HEK293 (cell line): Measurements from ENCODE around the gene EFEMP2.
A peak's percentile ranks its signal among the peaks of the same experiment; 100 is the strongest.

Experiments
- BCL11A ChIP-seq: fragments of 450-650 bp; formaldehyde crosslinking; IDR thresholded peaks from 2 replicates; pipeline ENCODE4 v1.5.1; 2016; ENCODE audit warnings: low read depth, missing biosample characterization, missing genetic modification characterization
- EGR2 ChIP-seq: fragments of 450-650 bp; formaldehyde crosslinking; IDR thresholded peaks from 2 replicates; pipeline ENCODE4 v1.5.1; 2016; ENCODE audit warnings: low read depth, missing biosample characterization, missing genetic modification characterization
- GLIS1 ChIP-seq: fragments of 450-650 bp; formaldehyde crosslinking; IDR thresholded peaks from 2 replicates; pipeline ENCODE4 v1.5.1; 2016; ENCODE audit warnings: missing biosample characterization, missing genetic modification characterization
- IKZF3 ChIP-seq: fragments of 450-650 bp; IDR thresholded peaks from 2 replicates; pipeline ENCODE4 v1.5.0; 2018; ENCODE audit warnings: missing biosample characterization, mild to moderate bottlenecking, missing genetic modification characterization, moderate library complexity
- KLF1 ChIP-seq: fragments of 450-650 bp; formaldehyde crosslinking; IDR thresholded peaks from 2 replicates; pipeline ENCODE4 v1.5.1; 2016; ENCODE audit warnings: missing biosample characterization, missing genetic modification characterization
- KLF16 ChIP-seq: fragments of 450-650 bp; formaldehyde crosslinking; IDR thresholded peaks from 2 replicates; pipeline ENCODE4 v1.5.1; 2017; ENCODE audit warnings: missing biosample characterization, missing genetic modification characterization
- KLF7 ChIP-seq: fragments of 450-650 bp; formaldehyde crosslinking; IDR thresholded peaks from 2 replicates; pipeline ENCODE4 v1.5.1; 2016; ENCODE audit warnings: missing biosample characterization, missing genetic modification characterization, borderline replicate concordance
- ZBTB1 ChIP-seq: fragments of 450-650 bp; formaldehyde crosslinking; IDR thresholded peaks from 2 replicates; pipeline ENCODE4 v1.5.1; 2016; ENCODE audit warnings: missing biosample characterization, missing genetic modification characterization
- ZIC2 ChIP-seq: fragments of 450-650 bp; formaldehyde crosslinking; IDR thresholded peaks from 2 replicates; pipeline ENCODE4 v1.5.1; 2016; ENCODE audit warnings: missing biosample characterization, missing genetic modification characterization
- ZNF114 ChIP-seq: fragments of 450-650 bp; formaldehyde crosslinking; IDR thresholded peaks from 2 replicates; pipeline ENCODE4 v1.5.0; 2017; ENCODE audit warnings: missing biosample characterization, missing genetic modification characterization
- ZNF140 ChIP-seq: fragments of 450-650 bp; formaldehyde crosslinking; IDR thresholded peaks from 2 replicates; pipeline ENCODE4 v1.5.1; 2016; ENCODE audit warnings: missing biosample characterization, missing genetic modification characterization
- ZNF274 ChIP-seq, 2 experiments: fragments of 200-500 bp in 1 of 2; fragments of 450-650 bp in 1 of 2; sonication (Bioruptor generic) in 1 of 2; formaldehyde crosslinking in 1 of 2; IDR thresholded peaks; 2 replicates each; pipeline versions ENCODE4 v1.5.1 to v1.6.1; 2014 to 2016; ENCODE audit warnings: borderline replicate concordance in 1 of 2, inconsistent platforms in 1 of 2, low read length in 1 of 2, missing biosample characterization in 1 of 2, missing genetic modification characterization in 1 of 2
- ZNF302 ChIP-seq: fragments of 450-650 bp; formaldehyde crosslinking; IDR thresholded peaks from 2 replicates; pipeline ENCODE4 v1.5.1; 2016; ENCODE audit warnings: missing biosample characterization, missing genetic modification characterization, low read depth
- ZNF311 ChIP-seq: fragments of 450-650 bp; formaldehyde crosslinking; IDR thresholded peaks from 2 replicates; pipeline ENCODE4 v1.5.1; 2017; ENCODE audit warnings: missing biosample characterization, missing genetic modification characterization, borderline replicate concordance
- ZNF335 ChIP-seq: fragments of 450-650 bp; formaldehyde crosslinking; conservative IDR thresholded peaks from 2 replicates; pipeline ENCODE4 v1.5.1; 2016; ENCODE audit warnings: missing biosample characterization, missing genetic modification characterization
- ZNF350 ChIP-seq: fragments of 450-650 bp; formaldehyde crosslinking; IDR thresholded peaks from 2 replicates; pipeline ENCODE4 v1.5.0; 2017; ENCODE audit warnings: missing biosample characterization, mild to moderate bottlenecking, missing genetic modification characterization
- ZNF416 ChIP-seq: fragments of 450-650 bp; formaldehyde crosslinking; IDR thresholded peaks from 2 replicates; pipeline ENCODE4 v1.5.1; 2016; ENCODE audit warnings: missing biosample characterization, missing genetic modification characterization
- ZNF426 ChIP-seq: fragments of 450-650 bp; formaldehyde crosslinking; IDR thresholded peaks from 2 replicates; pipeline ENCODE4 v1.5.1; 2017; ENCODE audit warnings: missing biosample characterization, missing genetic modification characterization, mild to moderate bottlenecking, inconsistent platforms, moderate library complexity
- ZNF629 ChIP-seq: fragments of 450-650 bp; formaldehyde crosslinking; IDR thresholded peaks from 2 replicates; pipeline ENCODE4 v1.5.1; 2017; ENCODE audit warnings: missing biosample characterization, missing genetic modification characterization
- TF ChIP-seq, protein P1 (sequence below): fragments of 450-650 bp; formaldehyde crosslinking; conservative IDR thresholded peaks from 2 replicates; pipeline ENCODE4 v1.5.1; 2016; ENCODE audit warnings: low read depth, missing biosample characterization, missing genetic modification characterization
- TF ChIP-seq, protein P2 (sequence below): fragments of 450-650 bp; formaldehyde crosslinking; IDR thresholded peaks from 2 replicates; pipeline ENCODE4 v1.5.1; 2016; ENCODE audit warnings: missing biosample characterization, missing genetic modification characterization, borderline replicate concordance
- TF ChIP-seq, protein P3 (sequence below): fragments of 450-650 bp; formaldehyde crosslinking; IDR thresholded peaks from 2 replicates; pipeline ENCODE4 v1.5.1; 2016; ENCODE audit warnings: missing biosample characterization, missing genetic modification characterization, low read depth
- TF ChIP-seq, protein P4 (sequence below): fragments of 450-650 bp; formaldehyde crosslinking; IDR thresholded peaks from 2 replicates; pipeline ENCODE4 v1.5.1; 2016; ENCODE audit warnings: missing biosample characterization, missing genetic modification characterization
- TF ChIP-seq, protein P5 (sequence below): fragments of 450-650 bp; formaldehyde crosslinking; IDR thresholded peaks from 2 replicates; pipeline ENCODE4 v1.5.1; 2016; ENCODE audit warnings: missing biosample characterization, missing genetic modification characterization
- TF ChIP-seq, protein P6 (sequence below): fragments of 450-650 bp; formaldehyde crosslinking; optimal IDR thresholded peaks from 2 replicates; pipeline ENCODE3; 2016; ENCODE audit warnings: missing biosample characterization, mild to moderate bottlenecking, missing genetic modification characterization

EFEMP2 gene

DNA sequence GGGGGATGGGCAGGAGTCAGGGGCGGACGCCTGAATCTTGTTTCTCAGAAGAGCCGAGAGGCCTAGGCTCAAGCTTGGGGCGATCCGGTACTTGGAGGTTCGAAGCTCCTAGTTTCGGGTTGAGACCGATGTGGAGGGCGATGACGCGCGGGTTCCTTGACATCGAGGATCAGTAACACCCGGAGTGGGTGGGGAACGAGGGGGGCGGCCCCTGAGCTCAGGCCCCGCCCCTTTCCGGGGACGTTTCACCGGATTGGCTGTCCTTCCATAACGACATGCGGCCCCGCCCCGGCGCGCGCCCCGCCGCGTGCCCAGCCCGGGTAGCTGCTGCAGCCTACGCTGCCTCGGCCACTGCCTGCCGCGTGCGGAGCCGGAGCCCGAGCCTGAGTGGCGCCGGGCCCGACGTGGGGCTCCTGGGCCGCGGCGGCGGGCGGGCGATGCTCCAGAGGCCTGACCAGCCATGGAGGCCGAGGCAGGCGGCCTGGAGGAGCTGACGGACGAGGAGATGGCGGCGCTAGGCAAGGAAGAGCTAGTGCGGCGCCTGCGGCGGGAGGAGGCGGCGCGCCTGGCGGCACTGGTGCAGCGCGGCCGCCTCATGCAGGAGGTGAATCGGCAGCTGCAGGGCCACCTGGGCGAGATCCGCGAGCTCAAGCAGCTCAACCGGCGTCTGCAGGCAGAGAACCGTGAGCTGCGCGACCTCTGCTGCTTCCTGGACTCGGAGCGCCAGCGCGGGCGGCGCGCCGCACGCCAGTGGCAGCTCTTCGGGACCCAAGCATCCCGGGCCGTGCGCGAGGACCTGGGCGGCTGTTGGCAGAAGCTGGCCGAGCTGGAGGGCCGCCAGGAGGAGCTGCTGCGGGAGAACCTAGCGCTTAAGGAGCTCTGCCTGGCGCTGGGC lies 18.0 kb upstream of the EFEMP2 start, which contains the start of gene CCDC85B (continued):
- no peak for TF ChIP-seq IKZF3 (tag by site-specific recombination)
- no peak for TF ChIP-seq BCL11A (tag by site-specific recombination)
- no peak for TF ChIP-seq ZNF302 (tag by site-specific recombination)
- TF ChIP-seq, protein P1, sequence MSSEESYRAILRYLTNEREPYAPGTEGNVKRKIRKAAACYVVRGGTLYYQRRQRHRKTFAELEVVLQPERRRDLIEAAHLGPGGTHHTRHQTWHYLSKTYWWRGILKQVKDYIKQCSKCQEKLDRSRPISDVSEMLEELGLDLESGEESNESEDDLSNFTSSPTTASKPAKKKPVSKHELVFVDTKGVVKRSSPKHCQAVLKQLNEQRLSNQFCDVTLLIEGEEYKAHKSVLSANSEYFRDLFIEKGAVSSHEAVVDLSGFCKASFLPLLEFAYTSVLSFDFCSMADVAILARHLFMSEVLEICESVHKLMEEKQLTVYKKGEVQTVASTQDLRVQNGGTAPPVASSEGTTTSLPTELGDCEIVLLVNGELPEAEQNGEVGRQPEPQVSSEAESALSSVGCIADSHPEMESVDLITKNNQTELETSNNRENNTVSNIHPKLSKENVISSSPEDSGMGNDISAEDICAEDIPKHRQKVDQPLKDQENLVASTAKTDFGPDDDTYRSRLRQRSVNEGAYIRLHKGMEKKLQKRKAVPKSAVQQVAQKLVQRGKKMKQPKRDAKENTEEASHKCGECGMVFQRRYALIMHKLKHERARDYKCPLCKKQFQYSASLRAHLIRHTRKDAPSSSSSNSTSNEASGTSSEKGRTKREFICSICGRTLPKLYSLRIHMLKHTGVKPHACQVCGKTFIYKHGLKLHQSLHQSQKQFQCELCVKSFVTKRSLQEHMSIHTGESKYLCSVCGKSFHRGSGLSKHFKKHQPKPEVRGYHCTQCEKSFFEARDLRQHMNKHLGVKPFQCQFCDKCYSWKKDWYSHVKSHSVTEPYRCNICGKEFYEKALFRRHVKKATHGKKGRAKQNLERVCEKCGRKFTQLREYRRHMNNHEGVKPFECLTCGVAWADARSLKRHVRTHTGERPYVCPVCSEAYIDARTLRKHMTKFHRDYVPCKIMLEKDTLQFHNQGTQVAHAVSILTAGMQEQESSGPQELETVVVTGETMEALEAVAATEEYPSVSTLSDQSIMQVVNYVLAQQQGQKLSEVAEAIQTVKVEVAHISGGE (tag by site-specific recombination), result no peak
- TF ChIP-seq ZIC2 (tag by site-specific recombination), result no peak
- TF ChIP-seq, protein P2, sequence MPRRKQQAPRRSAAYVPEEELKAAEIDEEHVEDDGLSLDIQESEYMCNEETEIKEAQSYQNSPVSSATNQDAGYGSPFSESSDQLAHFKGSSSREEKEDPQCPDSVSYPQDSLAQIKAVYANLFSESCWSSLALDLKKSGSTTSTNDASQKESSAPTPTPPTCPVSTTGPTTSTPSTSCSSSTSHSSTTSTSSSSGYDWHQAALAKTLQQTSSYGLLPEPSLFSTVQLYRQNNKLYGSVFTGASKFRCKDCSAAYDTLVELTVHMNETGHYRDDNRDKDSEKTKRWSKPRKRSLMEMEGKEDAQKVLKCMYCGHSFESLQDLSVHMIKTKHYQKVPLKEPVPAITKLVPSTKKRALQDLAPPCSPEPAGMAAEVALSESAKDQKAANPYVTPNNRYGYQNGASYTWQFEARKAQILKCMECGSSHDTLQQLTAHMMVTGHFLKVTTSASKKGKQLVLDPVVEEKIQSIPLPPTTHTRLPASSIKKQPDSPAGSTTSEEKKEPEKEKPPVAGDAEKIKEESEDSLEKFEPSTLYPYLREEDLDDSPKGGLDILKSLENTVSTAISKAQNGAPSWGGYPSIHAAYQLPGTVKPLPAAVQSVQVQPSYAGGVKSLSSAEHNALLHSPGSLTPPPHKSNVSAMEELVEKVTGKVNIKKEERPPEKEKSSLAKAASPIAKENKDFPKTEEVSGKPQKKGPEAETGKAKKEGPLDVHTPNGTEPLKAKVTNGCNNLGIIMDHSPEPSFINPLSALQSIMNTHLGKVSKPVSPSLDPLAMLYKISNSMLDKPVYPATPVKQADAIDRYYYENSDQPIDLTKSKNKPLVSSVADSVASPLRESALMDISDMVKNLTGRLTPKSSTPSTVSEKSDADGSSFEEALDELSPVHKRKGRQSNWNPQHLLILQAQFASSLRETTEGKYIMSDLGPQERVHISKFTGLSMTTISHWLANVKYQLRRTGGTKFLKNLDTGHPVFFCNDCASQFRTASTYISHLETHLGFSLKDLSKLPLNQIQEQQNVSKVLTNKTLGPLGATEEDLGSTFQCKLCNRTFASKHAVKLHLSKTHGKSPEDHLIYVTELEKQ (tag by site-specific recombination), result no peak
- no peak for TF ChIP-seq KLF16
- TF ChIP-seq ZNF350 (tag by site-specific recombination), result no peak
- TF ChIP-seq KLF7 (tag by site-specific recombination), result no peak
- no peak for TF ChIP-seq ZNF426 (tag by site-specific recombination)
- TF ChIP-seq ZNF274 (IDR thresholded peaks at IDR 0.05; ENCODE audit: low read length), result no peak
- TF ChIP-seq ZNF274 (tag by site-specific recombination; IDR thresholded peaks at IDR 0.05; ENCODE audit: borderline replicate concordance), result no peak
- TF ChIP-seq, protein P3, sequence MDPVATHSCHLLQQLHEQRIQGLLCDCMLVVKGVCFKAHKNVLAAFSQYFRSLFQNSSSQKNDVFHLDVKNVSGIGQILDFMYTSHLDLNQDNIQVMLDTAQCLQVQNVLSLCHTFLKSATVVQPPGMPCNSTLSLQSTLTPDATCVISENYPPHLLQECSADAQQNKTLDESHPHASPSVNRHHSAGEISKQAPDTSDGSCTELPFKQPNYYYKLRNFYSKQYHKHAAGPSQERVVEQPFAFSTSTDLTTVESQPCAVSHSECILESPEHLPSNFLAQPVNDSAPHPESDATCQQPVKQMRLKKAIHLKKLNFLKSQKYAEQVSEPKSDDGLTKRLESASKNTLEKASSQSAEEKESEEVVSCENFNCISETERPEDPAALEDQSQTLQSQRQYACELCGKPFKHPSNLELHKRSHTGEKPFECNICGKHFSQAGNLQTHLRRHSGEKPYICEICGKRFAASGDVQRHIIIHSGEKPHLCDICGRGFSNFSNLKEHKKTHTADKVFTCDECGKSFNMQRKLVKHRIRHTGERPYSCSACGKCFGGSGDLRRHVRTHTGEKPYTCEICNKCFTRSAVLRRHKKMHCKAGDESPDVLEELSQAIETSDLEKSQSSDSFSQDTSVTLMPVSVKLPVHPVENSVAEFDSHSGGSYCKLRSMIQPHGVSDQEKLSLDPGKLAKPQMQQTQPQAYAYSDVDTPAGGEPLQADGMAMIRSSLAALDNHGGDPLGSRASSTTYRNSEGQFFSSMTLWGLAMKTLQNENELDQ (tag by site-specific recombination), result no peak
- TF ChIP-seq ZBTB1 (tag by site-specific recombination), result no peak
- no peak for TF ChIP-seq ZNF416
- TF ChIP-seq KLF1, result 0 out of 2 replicates have a peak, but pooled peaks have one; percentile 11
- TF ChIP-seq, protein P4, sequence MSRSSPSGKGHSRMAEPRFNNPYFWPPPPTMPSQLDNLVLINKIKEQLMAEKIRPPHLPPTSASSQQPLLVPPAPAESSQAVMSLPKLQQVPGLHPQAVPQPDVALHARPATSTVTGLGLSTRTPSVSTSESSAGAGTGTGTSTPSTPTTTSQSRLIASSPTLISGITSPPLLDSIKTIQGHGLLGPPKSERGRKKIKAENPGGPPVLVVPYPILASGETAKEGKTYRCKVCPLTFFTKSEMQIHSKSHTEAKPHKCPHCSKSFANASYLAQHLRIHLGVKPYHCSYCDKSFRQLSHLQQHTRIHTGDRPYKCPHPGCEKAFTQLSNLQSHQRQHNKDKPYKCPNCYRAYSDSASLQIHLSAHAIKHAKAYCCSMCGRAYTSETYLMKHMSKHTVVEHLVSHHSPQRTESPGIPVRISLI (tag by site-specific recombination), result no peak
- no peak; the same call in 1 of the 2 replicates for TF ChIP-seq GLIS1
- TF ChIP-seq, protein P5, sequence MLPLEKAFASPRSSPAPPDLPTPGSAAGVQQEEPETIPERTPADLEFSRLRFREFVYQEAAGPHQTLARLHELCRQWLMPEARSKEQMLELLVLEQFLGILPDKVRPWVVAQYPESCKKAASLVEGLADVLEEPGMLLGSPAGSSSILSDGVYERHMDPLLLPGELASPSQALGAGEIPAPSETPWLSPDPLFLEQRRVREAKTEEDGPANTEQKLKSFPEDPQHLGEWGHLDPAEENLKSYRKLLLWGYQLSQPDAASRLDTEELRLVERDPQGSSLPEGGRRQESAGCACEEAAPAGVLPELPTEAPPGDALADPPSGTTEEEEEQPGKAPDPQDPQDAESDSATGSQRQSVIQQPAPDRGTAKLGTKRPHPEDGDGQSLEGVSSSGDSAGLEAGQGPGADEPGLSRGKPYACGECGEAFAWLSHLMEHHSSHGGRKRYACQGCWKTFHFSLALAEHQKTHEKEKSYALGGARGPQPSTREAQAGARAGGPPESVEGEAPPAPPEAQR (tag by site-specific recombination), result no peak
- TF ChIP-seq ZNF629, result no peak
- no peak for TF ChIP-seq ZNF140 (tag by site-specific recombination)
- no peak for TF ChIP-seq ZNF311 (tag by site-specific recombination)
- TF ChIP-seq EGR2 (tag by site-specific recombination), result no peak
- TF ChIP-seq, protein P6, sequence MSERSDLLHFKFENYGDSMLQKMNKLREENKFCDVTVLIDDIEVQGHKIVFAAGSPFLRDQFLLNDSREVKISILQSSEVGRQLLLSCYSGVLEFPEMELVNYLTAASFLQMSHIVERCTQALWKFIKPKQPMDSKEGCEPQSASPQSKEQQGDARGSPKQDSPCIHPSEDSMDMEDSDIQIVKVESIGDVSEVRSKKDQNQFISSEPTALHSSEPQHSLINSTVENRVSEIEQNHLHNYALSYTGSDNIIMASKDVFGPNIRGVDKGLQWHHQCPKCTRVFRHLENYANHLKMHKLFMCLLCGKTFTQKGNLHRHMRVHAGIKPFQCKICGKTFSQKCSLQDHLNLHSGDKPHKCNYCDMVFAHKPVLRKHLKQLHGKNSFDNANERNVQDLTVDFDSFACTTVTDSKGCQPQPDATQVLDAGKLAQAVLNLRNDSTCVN (tag by site-specific recombination), result peak; percentile 90
- TF ChIP-seq ZNF114 (tag by site-specific recombination), result no peak
- peak; percentile 60 for TF ChIP-seq ZNF335 (tag by site-specific recombination)
